Measurements from ENCODE around the gene SLC9B1.

DNA sequence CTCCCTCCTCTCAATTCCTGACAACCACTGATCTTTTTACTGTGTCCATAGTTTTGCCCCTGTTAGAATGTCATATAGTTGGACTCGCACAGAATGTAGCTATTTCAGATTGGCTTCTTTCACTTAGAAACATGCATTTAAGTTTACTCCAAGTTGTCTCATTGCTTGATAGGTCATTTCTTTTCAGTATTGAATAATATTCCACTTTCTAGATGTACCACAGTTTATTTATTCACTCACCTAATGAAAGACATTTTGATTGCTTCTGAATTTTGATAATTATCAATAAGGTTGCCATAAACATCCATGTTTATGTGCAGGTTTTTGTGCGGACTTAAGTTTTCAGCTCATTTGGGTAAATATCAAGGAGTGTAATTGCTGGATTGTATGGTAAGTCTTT is 38.5 kb downstream of the SLC9B1 start:
- TF ChIP-seq, protein P1, sequence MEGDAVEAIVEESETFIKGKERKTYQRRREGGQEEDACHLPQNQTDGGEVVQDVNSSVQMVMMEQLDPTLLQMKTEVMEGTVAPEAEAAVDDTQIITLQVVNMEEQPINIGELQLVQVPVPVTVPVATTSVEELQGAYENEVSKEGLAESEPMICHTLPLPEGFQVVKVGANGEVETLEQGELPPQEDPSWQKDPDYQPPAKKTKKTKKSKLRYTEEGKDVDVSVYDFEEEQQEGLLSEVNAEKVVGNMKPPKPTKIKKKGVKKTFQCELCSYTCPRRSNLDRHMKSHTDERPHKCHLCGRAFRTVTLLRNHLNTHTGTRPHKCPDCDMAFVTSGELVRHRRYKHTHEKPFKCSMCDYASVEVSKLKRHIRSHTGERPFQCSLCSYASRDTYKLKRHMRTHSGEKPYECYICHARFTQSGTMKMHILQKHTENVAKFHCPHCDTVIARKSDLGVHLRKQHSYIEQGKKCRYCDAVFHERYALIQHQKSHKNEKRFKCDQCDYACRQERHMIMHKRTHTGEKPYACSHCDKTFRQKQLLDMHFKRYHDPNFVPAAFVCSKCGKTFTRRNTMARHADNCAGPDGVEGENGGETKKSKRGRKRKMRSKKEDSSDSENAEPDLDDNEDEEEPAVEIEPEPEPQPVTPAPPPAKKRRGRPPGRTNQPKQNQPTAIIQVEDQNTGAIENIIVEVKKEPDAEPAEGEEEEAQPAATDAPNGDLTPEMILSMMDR (IDR thresholded peaks at IDR 0.05; ENCODE audit: low read depth, low read length) = no peak
- no peak for TF ChIP-seq EZH2phosphoT487 (IDR thresholded peaks at IDR 0.05; ENCODE audit: low read depth)
